Measurements from ENCODE around the gene KDM2A. TPM values are rescaled to one million over a fixed set of nuclear protein-coding genes. Genes with fewer than 3 reads are reported as not detected.
"Not testable (repeated sequence)": the region's sequence is repeated elsewhere in the genome, so short reads cannot be mapped to it uniquely, and the experiment has no call there.

The KDM2A gene
- total RNA-seq, 1 donor = 65.9 TPM

DNA sequence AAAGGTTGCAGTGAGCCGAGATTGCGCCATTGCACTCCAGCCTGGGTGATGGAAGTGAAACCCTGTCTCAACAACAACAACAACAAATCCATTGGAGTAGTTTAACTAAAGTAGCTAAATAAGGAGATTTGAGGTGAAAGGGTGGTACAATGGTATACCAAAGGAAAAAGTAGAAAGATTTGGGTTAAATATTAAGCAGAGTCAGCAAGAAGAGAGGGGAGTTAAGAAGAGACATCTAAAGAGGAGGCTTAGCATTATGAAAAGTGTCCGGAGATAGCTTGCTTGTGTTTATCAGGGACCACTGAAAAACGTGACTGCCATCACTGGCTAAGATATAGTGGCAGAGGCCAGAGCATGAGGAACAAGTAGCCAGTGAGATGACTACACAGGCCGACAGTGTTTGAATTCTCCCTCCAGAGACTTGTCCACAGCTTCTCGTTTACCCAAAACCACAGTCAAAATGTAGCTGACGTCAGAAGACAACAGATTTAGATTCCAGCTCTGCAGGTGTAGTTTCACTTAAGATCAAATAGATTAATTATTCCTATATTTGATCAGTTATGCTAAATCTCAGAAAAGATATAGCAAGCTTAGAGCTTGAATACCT, 114.6 kb downstream of the KDM2A start:
- Histone ChIP-seq H3K36me3 (ENCODE audit: insufficient read depth, low read length) (peaks cover 31% of the 10 kb centered on the region), H3K27me3 (ENCODE audit: insufficient read depth, low read length) (no peaks in the 10 kb centered on the region), H3K4me2 (ENCODE audit: insufficient read depth, low read length) (no peak overlapping the region), H3K4me3 (ENCODE audit: insufficient read depth, low read length) (no peak overlapping the region), H3K9me3 (ENCODE audit: low read depth, low read length) (no peaks in the 10 kb centered on the region), H3K79me2 (ENCODE audit: insufficient read depth, low read length) (peaks cover 24% of the 10 kb centered on the region), H3K27ac (ENCODE audit: low read depth, low read length) (no peak overlapping the region), H3K4me1 (ENCODE audit: insufficient read depth, low read length) (peaks cover 3% of the 10 kb centered on the region), H2AFZ (ENCODE audit: low read length) (no peak overlapping the region), H4K20me1 (ENCODE audit: insufficient read depth, low read length) (peaks cover 5% of the 10 kb centered on the region)
- no peak for DNase-seq (ENCODE audit: insufficient read length, low spot score, missing footprints)
- TF ChIP-seq, protein P1, sequence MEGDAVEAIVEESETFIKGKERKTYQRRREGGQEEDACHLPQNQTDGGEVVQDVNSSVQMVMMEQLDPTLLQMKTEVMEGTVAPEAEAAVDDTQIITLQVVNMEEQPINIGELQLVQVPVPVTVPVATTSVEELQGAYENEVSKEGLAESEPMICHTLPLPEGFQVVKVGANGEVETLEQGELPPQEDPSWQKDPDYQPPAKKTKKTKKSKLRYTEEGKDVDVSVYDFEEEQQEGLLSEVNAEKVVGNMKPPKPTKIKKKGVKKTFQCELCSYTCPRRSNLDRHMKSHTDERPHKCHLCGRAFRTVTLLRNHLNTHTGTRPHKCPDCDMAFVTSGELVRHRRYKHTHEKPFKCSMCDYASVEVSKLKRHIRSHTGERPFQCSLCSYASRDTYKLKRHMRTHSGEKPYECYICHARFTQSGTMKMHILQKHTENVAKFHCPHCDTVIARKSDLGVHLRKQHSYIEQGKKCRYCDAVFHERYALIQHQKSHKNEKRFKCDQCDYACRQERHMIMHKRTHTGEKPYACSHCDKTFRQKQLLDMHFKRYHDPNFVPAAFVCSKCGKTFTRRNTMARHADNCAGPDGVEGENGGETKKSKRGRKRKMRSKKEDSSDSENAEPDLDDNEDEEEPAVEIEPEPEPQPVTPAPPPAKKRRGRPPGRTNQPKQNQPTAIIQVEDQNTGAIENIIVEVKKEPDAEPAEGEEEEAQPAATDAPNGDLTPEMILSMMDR (IDR thresholded peaks at IDR 0.05; ENCODE audit: extremely low read depth, low read depth, low read length) = no peak

- not testable (repeated sequence) for H3K27ac ChIP-seq (ENCODE audit: low read depth, low read length); DNase-seq (ENCODE audit: insufficient read length, low spot score, missing footprints); H3K4me3 ChIP-seq (ENCODE audit: insufficient read depth, low read length); H2AFZ ChIP-seq (ENCODE audit: low read length); H3K27me3 ChIP-seq (ENCODE audit: insufficient read depth, low read length); H3K4me2 ChIP-seq (ENCODE audit: insufficient read depth, low read length); H3K9me3 ChIP-seq (ENCODE audit: low read depth, low read length)
- peaks cover 13% of the 10 kb centered on the region for H4K20me1 ChIP-seq (ENCODE audit: insufficient read depth, low read length)
- H3K4me1 ChIP-seq (ENCODE audit: insufficient read depth, low read length) = peaks cover 12% of the 10 kb centered on the region
- peaks cover 25% of the 10 kb centered on the region for H3K36me3 ChIP-seq (ENCODE audit: insufficient read depth, low read length)
- H3K79me2 ChIP-seq (ENCODE audit: insufficient read depth, low read length) = peaks cover 24% of the 10 kb centered on the region
Observed at GRCh38 chr11:67234571-67234970, 115.5 kb downstream of the KDM2A start.

DNA sequence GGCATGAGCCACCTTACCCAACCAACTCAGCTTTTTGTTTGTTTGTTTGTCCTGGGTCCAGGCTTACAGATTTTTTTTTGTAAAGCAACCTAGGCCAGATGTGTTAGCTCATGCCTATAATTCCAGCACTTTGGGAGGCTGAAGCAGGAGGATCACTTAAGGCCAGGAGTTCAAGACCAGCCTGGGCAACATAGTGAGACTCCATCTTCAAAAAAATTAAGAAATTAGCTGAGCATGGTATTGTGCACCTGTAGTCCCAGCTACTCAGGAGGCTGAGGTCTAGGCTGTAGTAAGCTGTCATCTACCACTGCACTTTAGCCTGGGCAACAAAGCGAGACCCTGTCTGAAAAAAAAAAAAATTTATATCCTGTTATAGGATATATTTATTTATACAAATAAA, 118.5 kb downstream of the KDM2A start:
- no peak for DNase-seq (ENCODE audit: insufficient read length, low spot score, missing footprints)
- no peak overlapping the region for H3K4me3 ChIP-seq (ENCODE audit: insufficient read depth, low read length)
- H2AFZ ChIP-seq (ENCODE audit: low read length) = no peak overlapping the region
- H3K4me2 ChIP-seq (ENCODE audit: insufficient read depth, low read length) = no peak overlapping the region
- no peaks in the 10 kb centered on the region for H3K27me3 ChIP-seq (ENCODE audit: insufficient read depth, low read length)
- no peak overlapping the region for H3K27ac ChIP-seq (ENCODE audit: low read depth, low read length)
- peaks cover under 1% of the 10 kb centered on the region for H3K36me3 ChIP-seq (ENCODE audit: insufficient read depth, low read length)
- no peaks in the 10 kb centered on the region for H3K9me3 ChIP-seq (ENCODE audit: low read depth, low read length)
- H4K20me1 ChIP-seq (ENCODE audit: insufficient read depth, low read length) = peaks cover 30% of the 10 kb centered on the region
- H3K4me1 ChIP-seq (ENCODE audit: insufficient read depth, low read length) = peaks cover 29% of the 10 kb centered on the region
- TF ChIP-seq, protein P1 (IDR thresholded peaks at IDR 0.05; ENCODE audit: extremely low read depth, low read depth, low read length) = no peak
- H3K79me2 ChIP-seq (ENCODE audit: insufficient read depth, low read length) = peaks cover 45% of the 10 kb centered on the region

DNA sequence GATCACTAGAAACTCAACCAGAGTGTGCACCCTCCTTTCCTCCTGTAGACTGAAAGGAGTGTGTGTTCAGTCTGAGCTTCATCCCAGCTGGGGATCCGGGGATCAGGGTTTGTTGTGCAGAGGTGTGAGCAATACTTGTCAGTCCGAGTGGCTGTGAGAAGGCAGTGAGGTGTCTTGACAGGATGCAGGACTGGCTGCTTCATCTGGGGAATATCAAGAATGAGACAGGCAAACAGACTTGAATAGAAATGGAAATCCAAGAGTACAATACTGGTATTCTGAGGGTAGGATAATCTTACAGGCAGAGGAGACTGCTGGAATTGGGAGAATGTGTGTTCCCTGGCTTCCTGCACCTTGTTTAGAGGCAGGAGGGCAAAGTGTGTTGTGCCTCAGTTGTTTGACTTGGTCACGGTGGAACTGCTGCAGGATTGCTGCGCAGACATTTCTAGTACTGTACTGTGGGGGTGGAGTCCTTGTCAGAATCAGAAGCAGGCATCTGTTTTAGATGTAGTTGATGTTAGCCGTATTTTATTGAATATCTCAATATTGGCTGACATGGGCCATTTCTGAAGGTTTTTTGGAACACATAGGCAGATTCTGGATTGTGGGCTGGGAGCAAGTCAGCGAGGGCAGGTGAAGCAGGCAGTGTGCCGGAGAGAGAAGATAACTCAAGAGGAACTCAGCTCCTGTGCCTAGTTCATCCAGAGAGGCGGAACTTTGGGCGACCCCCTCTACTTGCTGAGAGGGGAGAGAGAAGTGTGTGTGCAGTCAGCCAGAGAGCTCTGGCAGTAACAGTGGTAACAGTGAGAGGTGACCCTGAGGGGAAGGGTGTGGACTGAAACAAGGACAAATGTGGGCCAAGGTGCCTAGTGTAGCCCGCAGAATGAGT, 120.1 kb downstream of the KDM2A start:
- no peak overlapping the region for H2AFZ ChIP-seq (ENCODE audit: low read length)
- H3K4me1 ChIP-seq (ENCODE audit: insufficient read depth, low read length) = peaks cover 31% of the 10 kb centered on the region
- no peaks in the 10 kb centered on the region for H3K9me3 ChIP-seq (ENCODE audit: low read depth, low read length)
- peaks cover 16% of the 10 kb centered on the region for H3K36me3 ChIP-seq (ENCODE audit: insufficient read depth, low read length)
- peak overlapping the region; percentile 87 for H3K4me2 ChIP-seq (ENCODE audit: insufficient read depth, low read length)
- DNase-seq (ENCODE audit: insufficient read length, low spot score, missing footprints) = no peak
- peaks cover 55% of the 10 kb centered on the region for H3K79me2 ChIP-seq (ENCODE audit: insufficient read depth, low read length)
- peak overlapping the region; percentile 89 for H3K4me3 ChIP-seq (ENCODE audit: insufficient read depth, low read length)
- peaks cover 37% of the 10 kb centered on the region for H4K20me1 ChIP-seq (ENCODE audit: insufficient read depth, low read length)
- H3K27me3 ChIP-seq (ENCODE audit: insufficient read depth, low read length) = no peaks in the 10 kb centered on the region
- TF ChIP-seq, protein P1 (IDR thresholded peaks at IDR 0.05; ENCODE audit: extremely low read depth, low read depth, low read length) = no peak
- H3K27ac ChIP-seq (ENCODE audit: low read depth, low read length) = peak overlapping the region; percentile 74

Data from osteoblast (primary cell).